MCF 10A (cell line): ENCODE data around the gene SLC8A3. TPM values are rescaled to one million over a fixed set of nuclear protein-coding genes. Genes with fewer than 3 reads are reported as not detected.

ENCODE experiments used
- BruUV-seq: library from RNA; stranded (reverse); fragments of 400-500 nt; replicated peaks from 2 replicates; lab custom pipeline; 2021; lab: Mats Ljungman, UMichigan
- CTCF ChIA-PET: fragments of 300-600 bp; sonication (Branson Sonifier 250); formaldehyde crosslinking; extraction: SDS; loops from one replicate; lab custom pipeline; 2021; ENCODE audit warnings: antibody characterized with exemption, inconsistent platforms; lab: Yijun Ruan, JAX
- POLR2A ChIA-PET: fragments of 300-600, 350-650 bp; sonication (Branson Sonifier 250); formaldehyde crosslinking; extraction: SDS; loops from one replicate; lab custom pipeline; 2020; ENCODE audit warnings: antibody characterized with exemption, inconsistent platforms; lab: Yijun Ruan, JAX
- DNase-seq: peaks from one replicate; pipeline ENCODE4 v3.0.0-alpha.2; 2018; ENCODE audit not compliant: unreplicated experiment
- H3K27ac Mint-ChIP-seq: one replicate; pipeline ENCODE4 v1.8.0; 2022; ENCODE audit warnings: mild to moderate bottlenecking, low read depth, mixed read lengths; ENCODE audit not compliant: unreplicated experiment
- H3K27me3 Mint-ChIP-seq: one replicate; pipeline ENCODE4 v1.8.0; 2022; ENCODE audit warnings: mixed read lengths; ENCODE audit not compliant: insufficient read depth, unreplicated experiment
- H3K36me3 Mint-ChIP-seq: one replicate; pipeline ENCODE4 v1.8.0; 2022; ENCODE audit warnings: mild to moderate bottlenecking, moderate library complexity, mixed read lengths; ENCODE audit not compliant: insufficient read depth, unreplicated experiment
- H3K4me1 Mint-ChIP-seq: one replicate; pipeline ENCODE4 v1.8.0; 2022; ENCODE audit warnings: mixed read lengths; ENCODE audit not compliant: insufficient read depth, unreplicated experiment
- H3K4me3 Mint-ChIP-seq: one replicate; pipeline ENCODE4 v1.8.0; 2022; ENCODE audit warnings: mild to moderate bottlenecking, moderate library complexity, mixed read lengths; ENCODE audit not compliant: unreplicated experiment
- H3K9me3 Mint-ChIP-seq: one replicate; pipeline ENCODE4 v1.8.0; 2022; ENCODE audit warnings: mixed read lengths; ENCODE audit not compliant: unreplicated experiment
- intact Hi-C: fragments of 100-400 bp; cut with micrococcal nuclease; formaldehyde crosslinking; loops from 2 replicates; pipeline ENCODE4 v1.14.1; 2022
- total RNA-seq: library from RNA; stranded (reverse); gene quantifications from 2 replicates; pipeline ENCODE4 v1.2.3, GENCODE V29; 2022
- TF ChIP-seq, protein P1 (sequence below): fragments of 200-600 bp; IDR thresholded peaks from one replicate; pipeline ENCODE4 v1.8.0; 2022; ENCODE audit warnings: antibody characterized with exemption, mild to moderate bottlenecking; ENCODE audit not compliant: unreplicated experiment

SLC8A3 gene
- total RNA-seq, 1 experiment from 2014 or later: not detected

DNA sequence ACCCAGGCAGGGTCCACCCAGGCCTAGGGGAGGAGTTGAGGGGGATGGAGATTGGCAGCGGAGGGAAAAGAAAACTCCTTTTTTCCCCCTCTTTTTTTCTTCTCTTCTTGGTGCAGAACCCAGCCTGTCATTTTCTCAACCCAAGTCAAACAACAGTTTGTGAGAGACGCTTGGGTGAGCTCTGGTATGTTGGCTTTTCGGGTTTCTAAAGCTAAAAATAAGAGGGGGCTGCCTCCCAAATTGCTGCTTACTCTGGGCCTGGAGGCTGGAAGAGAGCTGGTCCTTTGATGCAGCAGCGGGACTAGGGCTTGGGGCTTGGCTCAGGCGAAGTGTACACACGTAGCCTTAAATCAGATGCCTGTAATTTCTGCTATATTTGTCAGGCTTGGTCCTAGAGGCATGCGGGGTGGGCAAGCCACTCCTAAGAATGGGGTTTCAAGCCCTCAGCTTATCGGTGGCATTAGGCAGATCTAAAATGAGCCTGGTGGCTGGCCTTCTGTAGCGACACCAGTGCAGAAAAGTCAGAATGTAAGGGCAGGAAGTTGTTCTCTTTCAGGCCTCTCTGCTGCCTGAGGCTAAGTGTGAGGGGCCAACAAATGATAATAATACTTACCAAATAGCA, 816 bp upstream of the SLC8A3 start:
- no peaks in the 10 kb centered on the region for H3K9me3 Mint-ChIP-seq
- peaks cover 5% of the 10 kb centered on the region for H3K4me1 Mint-ChIP-seq
- ChIA-PET CTCF (interaction anchor here (0.7 kb wide), 1 partner anchor 48 kb away, joined by 3 read pairs; no protein-coding TSS in a partner anchor), POLR2A (interaction anchor here (0.9 kb wide), 1 partner anchor 34 kb away, joined by 3 read pairs; no protein-coding TSS in a partner anchor)
- DNase-seq: no peak
- BruUV-seq: no TSS peak
- peaks cover 79% of the 10 kb centered on the region for H3K27me3 Mint-ChIP-seq
- peak overlapping the region; percentile 60 for H3K4me3 Mint-ChIP-seq
- no peaks in the 10 kb centered on the region for H3K36me3 Mint-ChIP-seq
- TF ChIP-seq, protein P1, sequence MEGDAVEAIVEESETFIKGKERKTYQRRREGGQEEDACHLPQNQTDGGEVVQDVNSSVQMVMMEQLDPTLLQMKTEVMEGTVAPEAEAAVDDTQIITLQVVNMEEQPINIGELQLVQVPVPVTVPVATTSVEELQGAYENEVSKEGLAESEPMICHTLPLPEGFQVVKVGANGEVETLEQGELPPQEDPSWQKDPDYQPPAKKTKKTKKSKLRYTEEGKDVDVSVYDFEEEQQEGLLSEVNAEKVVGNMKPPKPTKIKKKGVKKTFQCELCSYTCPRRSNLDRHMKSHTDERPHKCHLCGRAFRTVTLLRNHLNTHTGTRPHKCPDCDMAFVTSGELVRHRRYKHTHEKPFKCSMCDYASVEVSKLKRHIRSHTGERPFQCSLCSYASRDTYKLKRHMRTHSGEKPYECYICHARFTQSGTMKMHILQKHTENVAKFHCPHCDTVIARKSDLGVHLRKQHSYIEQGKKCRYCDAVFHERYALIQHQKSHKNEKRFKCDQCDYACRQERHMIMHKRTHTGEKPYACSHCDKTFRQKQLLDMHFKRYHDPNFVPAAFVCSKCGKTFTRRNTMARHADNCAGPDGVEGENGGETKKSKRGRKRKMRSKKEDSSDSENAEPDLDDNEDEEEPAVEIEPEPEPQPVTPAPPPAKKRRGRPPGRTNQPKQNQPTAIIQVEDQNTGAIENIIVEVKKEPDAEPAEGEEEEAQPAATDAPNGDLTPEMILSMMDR: no peak
- intact Hi-C loops: no loop called here
- H3K27ac Mint-ChIP-seq: no peak overlapping the region

DNA sequence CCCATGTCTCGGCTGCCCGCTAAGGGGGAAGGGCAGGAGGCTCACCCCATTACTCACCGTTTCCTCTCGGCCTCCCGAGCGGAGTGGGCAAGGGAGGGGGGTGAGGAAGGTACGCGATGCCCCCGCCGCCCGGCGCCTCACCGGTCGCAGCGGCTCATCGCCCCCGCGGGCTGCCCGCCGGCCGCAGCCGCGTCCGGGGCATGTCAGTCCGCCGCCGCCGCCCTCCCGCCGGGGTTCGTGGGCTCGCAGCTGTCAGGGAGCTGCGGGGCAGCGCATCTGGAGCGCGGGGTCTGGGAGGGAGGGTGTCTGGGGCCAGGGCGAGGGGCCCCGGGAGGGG, 461 bp downstream of the SLC8A3 start:
- no peaks in the 10 kb centered on the region for H3K9me3 Mint-ChIP-seq
- no TSS peak for BruUV-seq
- no peak overlapping the region for H3K27ac Mint-ChIP-seq
- no peaks in the 10 kb centered on the region for H3K36me3 Mint-ChIP-seq
- CTCF ChIA-PET: no interaction called here
- POLR2A ChIA-PET: no interaction called here
- DNase-seq: no peak
- intact Hi-C loops: no loop called here
- peaks cover 5% of the 10 kb centered on the region for H3K4me1 Mint-ChIP-seq
- peaks cover 67% of the 10 kb centered on the region for H3K27me3 Mint-ChIP-seq
- peak overlapping the region; percentile 60 for H3K4me3 Mint-ChIP-seq
- TF ChIP-seq, protein P1: no peak

DNA sequence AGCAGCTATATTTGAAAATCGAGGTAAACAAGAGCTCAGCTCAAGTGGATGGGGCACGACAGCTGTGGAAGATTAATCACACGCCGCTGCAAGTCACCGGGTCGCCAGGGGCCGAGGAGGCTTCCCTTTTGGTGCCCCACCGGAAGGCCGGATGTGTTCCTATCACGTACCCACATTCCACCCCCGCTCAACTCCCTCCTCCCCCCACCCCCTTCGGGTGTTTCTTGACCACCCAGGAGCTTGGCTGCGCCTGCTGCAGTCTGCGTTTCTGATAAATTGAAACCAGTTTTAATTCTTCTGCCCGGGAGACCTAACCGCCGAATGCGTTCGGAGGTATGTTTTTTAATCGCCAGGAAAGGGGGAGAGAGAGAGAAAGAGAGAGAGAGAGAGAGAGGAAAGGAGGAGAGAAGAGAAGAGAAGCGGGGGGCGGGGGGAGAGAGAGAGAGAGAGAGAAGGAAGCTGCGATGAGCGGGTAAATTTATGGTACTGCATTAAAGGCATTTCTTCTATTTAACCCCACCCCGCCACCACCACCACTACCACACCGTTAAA, 1.8 kb downstream of the SLC8A3 start:
- Mint-ChIP-seq H3K27ac (no peak overlapping the region), H3K36me3 (no peaks in the 10 kb centered on the region), H3K9me3 (no peaks in the 10 kb centered on the region), H3K4me1 (peaks cover 5% of the 10 kb centered on the region), H3K27me3 (peaks cover 53% of the 10 kb centered on the region), H3K4me3 (no peak overlapping the region)
- ChIA-PET POLR2A (no interaction called here), CTCF (interaction anchor here (0.6 kb wide), 1 partner anchor 700 kb away, joined by 3 read pairs; no protein-coding TSS in a partner anchor)
- TF ChIP-seq, protein P1: no peak
- BruUV-seq: no TSS peak
- intact Hi-C loops: no loop called here
- DNase-seq: no peak

DNA sequence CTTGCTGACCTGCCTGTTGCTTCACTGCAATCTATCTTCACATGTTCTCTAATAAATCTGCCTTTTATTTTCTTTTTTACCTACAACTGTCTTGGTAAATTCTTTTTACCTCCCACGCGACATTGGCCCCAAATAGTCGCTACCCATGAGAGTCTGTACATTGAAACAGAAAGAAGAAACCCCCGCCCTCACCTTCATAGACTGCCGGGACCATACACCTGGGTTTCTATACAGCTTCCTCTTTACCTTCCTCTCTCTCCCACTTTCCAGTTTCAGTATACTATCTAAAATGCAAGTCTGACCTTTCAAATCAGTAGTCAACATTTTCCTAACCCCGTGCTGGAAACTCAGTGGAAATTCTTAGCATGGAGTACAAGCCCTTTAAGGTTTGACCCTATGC, 4.8 kb downstream of the SLC8A3 start:
- ChIA-PET CTCF (interaction anchor here (0.5 kb wide), 1 partner anchor 205 kb away, joined by 3 read pairs; no protein-coding TSS in a partner anchor), POLR2A (interaction anchor here (0.6 to 1.0 kb wide), 2 partner anchors 143 to 174 kb away, joined by 3 to 4 read pairs; no protein-coding TSS in a partner anchor)
- Mint-ChIP-seq H3K27me3 (peaks cover 30% of the 10 kb centered on the region), H3K27ac (no peak overlapping the region), H3K9me3 (no peaks in the 10 kb centered on the region), H3K4me1 (peaks cover 5% of the 10 kb centered on the region), H3K4me3 (no peak overlapping the region), H3K36me3 (no peaks in the 10 kb centered on the region)
- no TSS peak for BruUV-seq
- TF ChIP-seq, protein P1: no peak
- intact Hi-C loops: no loop called here
- DNase-seq: no peak
